ENCODE measurements around the gene SOAT1.
"Not testable (repeated sequence)": the region's sequence is repeated elsewhere in the genome, so short reads cannot be mapped to it uniquely, and the experiment has no call there.

Gene SOAT1

GRCh38 chr1:179353546-179353945, 59.9 kb downstream of the SOAT1 start:
- ATAC-seq = no peak
- DNase-seq = no peak

GRCh38 chr1:179361631-179362030, 68.0 kb downstream of the SOAT1 start:
- DNase-seq = not testable (repeated sequence)

GRCh38 chr1:179365342-179366092, 71.9 kb downstream of the SOAT1 start, which contains the start of gene AXDND1:
Gene AXDND1 (plus strand): TSS chr1:179365971. CDS start chr1:179366510, 539 bp downstream.
- DNase-seq = peak; percentile 88
- peak; percentile 97 for ATAC-seq

More at GRCh38 chr1:179361631-179362030, 68.0 kb downstream of the SOAT1 start:
- ATAC-seq = not testable (repeated sequence)

- ATAC-seq = no peak
- DNase-seq = no peak
Observed at GRCh38 chr1:179366093-179366800, 72.7 kb downstream of the SOAT1 start.

- ATAC-seq (no peak), DNase-seq (peak; percentile 11)
Observed at GRCh38 chr1:179369751-179370341, 76.2 kb downstream of the SOAT1 start.

GRCh38 chr1:179372160-179372559, 78.6 kb downstream of the SOAT1 start:
- ATAC-seq (no peak), DNase-seq (no peak)

GRCh38 chr1:179376223-179376622, 82.6 kb downstream of the SOAT1 start:
- ATAC-seq = no peak

GRCh38 chr1:179380299-179380698, 86.7 kb downstream of the SOAT1 start:
- ATAC-seq = no peak
- DNase-seq = no peak

More at GRCh38 chr1:179376223-179376622, 82.6 kb downstream of the SOAT1 start:
- no peak for DNase-seq

GRCh38 chr1:179384027-179384426, 90.4 kb downstream of the SOAT1 start:
- no peak for ATAC-seq
- no peak for DNase-seq

- DNase-seq (no peak), ATAC-seq (no peak)
Observed at GRCh38 chr1:179385510-179385909, 91.9 kb downstream of the SOAT1 start.

- no peak for ATAC-seq
Observed at GRCh38 chr1:179393721-179394120, 100.1 kb downstream of the SOAT1 start.

GRCh38 chr1:179399399-179399798, 105.8 kb downstream of the SOAT1 start:
- DNase-seq, ATAC-seq: not testable (repeated sequence)

More at GRCh38 chr1:179393721-179394120, 100.1 kb downstream of the SOAT1 start:
- no peak for DNase-seq
